ENCODE results near the gene C12orf54. TPM values are rescaled to one million over a fixed set of nuclear protein-coding genes. Genes with fewer than 3 reads are reported as not detected.
"Not testable (repeated sequence)": the region's sequence is repeated elsewhere in the genome, so short reads cannot be mapped to it uniquely, and the experiment has no call there.

The C12orf54 gene
- total and polyA plus RNA-seq, 2 donors (not counting 3 experiments of a cell fraction or from before 2014, with no cell fraction given) = not detected

GRCh38 chr12:48489012-48489411 lies 6.7 kb downstream of the C12orf54 start:
- CTCF ChIA-PET = no interaction called here
- dilution Hi-C loops (cut with MboI; ENCODE audit: extremely low pct_ligation_motif_present, low sequenced_read_pairs) = no loop called here
- no peak overlapping the region for H3K9ac ChIP-seq (replicated peaks; ENCODE audit: extremely low read depth, insufficient read depth, low read length)

GRCh38 chr12:48489456-48489855 lies 7.2 kb downstream of the C12orf54 start:
- H3K9me1 ChIP-seq (replicated peaks; ENCODE audit: control insufficient read depth, extremely low read depth, insufficient read depth, low read length); H4K20me1 ChIP-seq (replicated peaks; ENCODE audit: control insufficient read depth, extremely low read depth, insufficient read depth, low read length); BruUV-seq (replicated peaks); H3K4me1 ChIP-seq (ENCODE audit: control insufficient read depth, extremely low read depth, insufficient read depth, low read length); H3K27me3 ChIP-seq (ENCODE audit: control insufficient read depth in 2 of 2, insufficient read depth in 2 of 2, low read length in 2 of 2); dilution Hi-C loops (cut with MboI; ENCODE audit: extremely low pct_ligation_motif_present, low sequenced_read_pairs); CTCF ChIA-PET; intact Hi-C loops (cut with micrococcal nuclease); H3K9me3 ChIP-seq (replicated peaks; ENCODE audit: control insufficient read depth, insufficient read depth, low read length); H3K36me3 ChIP-seq (ENCODE audit: control insufficient read depth in 2 of 2, extremely low read depth in 1 of 2, insufficient read depth in 2 of 2, low read length in 2 of 2); FAIRE-seq; POLR2A ChIA-PET; H3K4me3 ChIP-seq (replicated peaks in 1 of 3; ENCODE audit: insufficient read depth in 1 of 3, low read depth in 1 of 3, low read length in 3 of 3); H3K27ac ChIP-seq (ENCODE audit: insufficient read depth, low read depth, low read length); H3K79me2 ChIP-seq (ENCODE audit: control insufficient read depth, insufficient read depth, low read length); H3K9ac ChIP-seq (replicated peaks; ENCODE audit: extremely low read depth, insufficient read depth, low read length); DNase-seq (ENCODE audit: low read depth, low spot score); H2AFZ ChIP-seq (ENCODE audit: low read depth, low read length); H3K4me2 ChIP-seq (ENCODE audit: insufficient read depth, low read length): not testable (repeated sequence)

More at GRCh38 chr12:48489012-48489411, 6.7 kb downstream of the C12orf54 start:
- H3K9me1 ChIP-seq (replicated peaks; ENCODE audit: control insufficient read depth, extremely low read depth, insufficient read depth, low read length) = no peaks in the 10 kb centered on the region
- H3K27me3 ChIP-seq (ENCODE audit: control insufficient read depth in 2 of 2, insufficient read depth in 2 of 2, low read length in 2 of 2) = peaks cover 3 to 8% of the 10 kb centered on the region in 2 experiments
- FAIRE-seq (peak; percentile 15), DNase-seq (ENCODE audit: low read depth, low spot score) (no peak)
- H3K4me1 ChIP-seq (ENCODE audit: control insufficient read depth, extremely low read depth, insufficient read depth, low read length) = no peaks in the 10 kb centered on the region
- H3K79me2 ChIP-seq (ENCODE audit: control insufficient read depth, insufficient read depth, low read length) = no peaks in the 10 kb centered on the region
- POLR2A ChIA-PET = no interaction called here
- intact Hi-C loops (cut with micrococcal nuclease) = no loop called here
- no peaks in the 10 kb centered on the region for H3K9me3 ChIP-seq (replicated peaks; ENCODE audit: control insufficient read depth, insufficient read depth, low read length)
- no TSS peak for BruUV-seq (replicated peaks)
- no peak overlapping the region for H2AFZ ChIP-seq (ENCODE audit: low read depth, low read length)
- no peak overlapping the region for H3K4me2 ChIP-seq (ENCODE audit: insufficient read depth, low read length)
- H4K20me1 ChIP-seq (replicated peaks; ENCODE audit: control insufficient read depth, extremely low read depth, insufficient read depth, low read length) = no peaks in the 10 kb centered on the region
- H3K4me3 ChIP-seq (replicated peaks in 1 of 3; ENCODE audit: insufficient read depth in 1 of 3, low read depth in 1 of 3, low read length in 3 of 3) = no peak overlapping the region
- no peaks in the 10 kb centered on the region for H3K36me3 ChIP-seq (ENCODE audit: control insufficient read depth in 2 of 2, extremely low read depth in 1 of 2, insufficient read depth in 2 of 2, low read length in 2 of 2)
- TF ChIP-seq EZH2 (IDR thresholded peaks at IDR 0.05; ENCODE audit: borderline replicate concordance, low read depth, low read length, severe bottlenecking) = no peak
- TF ChIP-seq FOS (IDR thresholded peaks at IDR 0.05; ENCODE audit: borderline replicate concordance, insufficient read depth, low read length) = no peak
- TF ChIP-seq JUN (IDR thresholded peaks at IDR 0.05; ENCODE audit: borderline replicate concordance, insufficient read depth, insufficient read length, low read depth) = no peak
- TF ChIP-seq POLR2AphosphoS5 (IDR thresholded peaks at IDR 0.05; ENCODE audit: insufficient read depth, low read depth, low read length) = no peak
- no peak for TF ChIP-seq MAX (IDR thresholded peaks at IDR 0.05; ENCODE audit: insufficient read depth, insufficient read length)
- no peak for TF ChIP-seq CTCF (IDR thresholded peaks at IDR 0.05; ENCODE audit: extremely low read depth in 1 of 2, insufficient read depth in 1 of 2, low read depth in 1 of 2, low read length in 2 of 2)
- no peak for TF ChIP-seq POLR2A (IDR thresholded peaks at IDR 0.05; ENCODE audit: low read depth, low read length)
- TF ChIP-seq MYC (IDR thresholded peaks at IDR 0.05; ENCODE audit: low read depth, low read length) = no peak
- no peak for TF ChIP-seq GATA2 (IDR thresholded peaks at IDR 0.05; ENCODE audit: insufficient read depth, insufficient read length, low read depth, low read length)
- no peak overlapping the region for H3K27ac ChIP-seq (ENCODE audit: insufficient read depth, low read depth, low read length)

- H3K27me3 ChIP-seq (ENCODE audit: control insufficient read depth in 2 of 2, insufficient read depth in 2 of 2, low read length in 2 of 2) = peaks cover 0 to 12% of the 10 kb centered on the region in 2 experiments
- H4K20me1 ChIP-seq (replicated peaks; ENCODE audit: control insufficient read depth, extremely low read depth, insufficient read depth, low read length); H3K36me3 ChIP-seq (ENCODE audit: control insufficient read depth in 2 of 2, extremely low read depth in 1 of 2, insufficient read depth in 2 of 2, low read length in 2 of 2); H3K79me2 ChIP-seq (ENCODE audit: control insufficient read depth, insufficient read depth, low read length); CTCF ChIA-PET; H3K4me1 ChIP-seq (ENCODE audit: control insufficient read depth, extremely low read depth, insufficient read depth, low read length); H2AFZ ChIP-seq (ENCODE audit: low read depth, low read length); POLR2A ChIA-PET; H3K4me2 ChIP-seq (ENCODE audit: insufficient read depth, low read length); H3K9me1 ChIP-seq (replicated peaks; ENCODE audit: control insufficient read depth, extremely low read depth, insufficient read depth, low read length); H3K9me3 ChIP-seq (replicated peaks; ENCODE audit: control insufficient read depth, insufficient read depth, low read length); H3K4me3 ChIP-seq (replicated peaks in 1 of 3; ENCODE audit: insufficient read depth in 1 of 3, low read depth in 1 of 3, low read length in 3 of 3); H3K9ac ChIP-seq (replicated peaks; ENCODE audit: extremely low read depth, insufficient read depth, low read length); H3K27ac ChIP-seq (ENCODE audit: insufficient read depth, low read depth, low read length); FAIRE-seq; intact Hi-C loops (cut with micrococcal nuclease); dilution Hi-C loops (cut with MboI; ENCODE audit: extremely low pct_ligation_motif_present, low sequenced_read_pairs); DNase-seq (ENCODE audit: low read depth, low spot score); BruUV-seq (replicated peaks): not testable (repeated sequence)
These were observed 18.0 kb downstream of the C12orf54 start for GRCh38 chr12:48500281-48500680.

Measured in endothelial cell of umbilical vein (primary cell).